H1 (cell line): Measurements from ENCODE around the gene DACT3. TPM values are rescaled to one million over a fixed set of nuclear protein-coding genes. Genes with fewer than 3 reads are reported as not detected.

Source experiments
- CTCF ChIA-PET: fragments of 300-600 bp; sonication (Branson Sonifier 250); formaldehyde crosslinking; loops from one replicate; lab custom pipeline; 2021; ENCODE audit not compliant: partially characterized antibody; lab: Charles Lee
- POLR2A ChIA-PET: fragments of 300-600 bp; sonication (Branson Sonifier 250); formaldehyde crosslinking; loops from one replicate; lab custom pipeline; 2021; ENCODE audit warnings: inconsistent platforms; ENCODE audit not compliant: partially characterized antibody; lab: Charles Lee
- DNase-seq, 2 experiments: peaks; one replicate each; pipeline versions ENCODE4 v3.0.0 to v3.0.0-alpha.2; 2010 to 2022; ENCODE audit warnings: low spot score in 2 of 2, low read depth in 1 of 2, mixed read lengths in 1 of 2
- FAIRE-seq: peaks from 2 replicates; lab custom pipeline; 2011; peaks lifted over from hg19 to GRCh38; lab: Jason Lieb, UNC
- H2AFZ ChIP-seq: 2 replicates; pipeline ENCODE4 v1.8.1; 2012; ENCODE audit warnings: low read length, inconsistent platforms
- H2AK5ac ChIP-seq: 2 replicates; pipeline ENCODE4 v1.6.1; 2013; ENCODE audit warnings: low read depth, low read length
- H2BK120ac ChIP-seq: replicated peaks from 2 replicates; pipeline ENCODE3; 2013; ENCODE audit warnings: low read depth, low read length, inconsistent platforms
- H2BK12ac ChIP-seq: 2 replicates; pipeline ENCODE4 v1.6.1; 2013; ENCODE audit warnings: low read depth, low read length
- H2BK15ac ChIP-seq: 2 replicates; pipeline ENCODE4 v1.6.1; 2013; ENCODE audit warnings: low read length
- H2BK20ac ChIP-seq: 2 replicates; pipeline ENCODE4 v1.6.1; 2013; ENCODE audit warnings: low read length
- H2BK5ac ChIP-seq: 2 replicates; pipeline ENCODE4 v1.6.1; 2013; ENCODE audit warnings: low read depth, low read length
- H3K14ac ChIP-seq: 2 replicates; pipeline ENCODE4 v1.6.1; 2013; ENCODE audit warnings: inconsistent platforms; ENCODE audit not compliant: insufficient read length
- H3K18ac ChIP-seq: 2 replicates; pipeline ENCODE4 v1.6.1; 2013; ENCODE audit warnings: low read length; ENCODE audit errors: extremely low read depth
- H3K23ac ChIP-seq: 2 replicates; pipeline ENCODE4 v1.6.1; 2013; ENCODE audit warnings: inconsistent platforms; ENCODE audit not compliant: insufficient read length
- H3K23me2 ChIP-seq: 2 replicates; pipeline ENCODE4 v1.6.1; 2013; ENCODE audit warnings: low read depth, low read length
- H3K27ac ChIP-seq: 2 replicates; pipeline ENCODE4 v1.6.1; 2011; ENCODE audit warnings: low read depth, low read length, inconsistent platforms
- H3K27me3 ChIP-seq, 4 experiments: replicated peaks in 1 of 4; 1 replicate in 1 of 4; 2 replicates in 3 of 4; pipeline versions ENCODE4 v1.6.1 to v1.8.1; 2011 to 2013; ENCODE audit warnings: low read length in 3 of 4, mild to moderate bottlenecking in 3 of 4, inconsistent platforms in 2 of 4, mixed read lengths in 2 of 4, moderate library complexity in 1 of 4; ENCODE audit not compliant: control insufficient read depth in 3 of 4, insufficient read depth in 3 of 4; ENCODE audit errors: extremely low read depth in 1 of 4
- H3K36me3 ChIP-seq, 4 experiments: 2 replicates each; pipeline versions ENCODE4 v1.6.1 to v1.8.1; 2011 to 2013; ENCODE audit warnings: mild to moderate bottlenecking in 4 of 4, low read length in 3 of 4, moderate library complexity in 2 of 4, control low read depth in 1 of 4, inconsistent platforms in 1 of 4; ENCODE audit not compliant: insufficient read depth in 4 of 4, control insufficient read depth in 2 of 4
- H3K4ac ChIP-seq: replicated peaks from 2 replicates; pipeline ENCODE3; 2013; ENCODE audit warnings: low read length, low read depth, mixed read lengths, inconsistent platforms; ENCODE audit not compliant: insufficient read length
- H3K4me1 ChIP-seq, 4 experiments: replicated peaks in 1 of 4; 1 replicate in 1 of 4; 2 replicates in 3 of 4; pipeline versions ENCODE4 v1.6.1 to v1.8.1; 2011 to 2013; ENCODE audit warnings: low read length in 3 of 4, inconsistent platforms in 2 of 4, mixed read lengths in 1 of 4; ENCODE audit not compliant: insufficient read depth in 4 of 4, control insufficient read depth in 3 of 4
- H3K4me2 ChIP-seq, 2 experiments: 2 replicates each; pipeline versions ENCODE4 v1.6.1 to v1.8.1; 2011 to 2013; ENCODE audit warnings: low read depth in 2 of 2, low read length in 2 of 2, control low read depth in 1 of 2, inconsistent platforms in 1 of 2, mild to moderate bottlenecking in 1 of 2; ENCODE audit not compliant: insufficient read depth in 1 of 2
- H3K4me3 ChIP-seq, 4 experiments: fragments of 200-600, 300-600 bp in 1 of 4; sonication (generic), shearing (Covaris generic), sonication (Bioruptor Twin) in 1 of 4; 2 replicates each; pipeline versions ENCODE4 v1.5.1 to v1.8.1; 2011 to 2016; ENCODE audit warnings: low read length in 4 of 4, low read depth in 3 of 4, control low read depth in 2 of 4, inconsistent platforms in 2 of 4, mild to moderate bottlenecking in 2 of 4, mixed read lengths in 1 of 4, moderate library complexity in 1 of 4; ENCODE audit not compliant: insufficient read depth in 2 of 4; ENCODE audit errors: extremely low read depth in 1 of 4
- H3K56ac ChIP-seq: replicated peaks from 2 replicates; pipeline ENCODE3; 2013; ENCODE audit warnings: low read depth, mild to moderate bottlenecking, mixed read lengths, low read length, inconsistent platforms; ENCODE audit not compliant: insufficient read length
- H3K79me1 ChIP-seq: 2 replicates; pipeline ENCODE4 v1.6.1; 2013; ENCODE audit warnings: low read depth, low read length, control low read depth
- H3K79me2 ChIP-seq, 2 experiments: 2 replicates each; pipeline versions ENCODE4 v1.6.1 to v1.8.1; 2012 to 2013; ENCODE audit warnings: low read length in 2 of 2, mild to moderate bottlenecking in 2 of 2, inconsistent platforms in 1 of 2; ENCODE audit not compliant: insufficient read depth in 2 of 2, control insufficient read depth in 1 of 2
- H3K9ac ChIP-seq, 4 experiments: replicated peaks in 1 of 4; 1 replicate in 1 of 4; 2 replicates in 3 of 4; pipeline versions ENCODE4 v1.6.1 to v1.8.1; 2011 to 2013; ENCODE audit warnings: low read depth in 3 of 4, low read length in 3 of 4, control low read depth in 2 of 4, mild to moderate bottlenecking in 2 of 4, moderate library complexity in 2 of 4, inconsistent platforms in 1 of 4; ENCODE audit errors: extremely low read depth in 1 of 4
- H3K9me3 ChIP-seq, 2 experiments: 2 replicates each; pipeline versions ENCODE4 v1.6.1 to v1.8.1; 2012 to 2013; ENCODE audit warnings: mild to moderate bottlenecking in 2 of 2, moderate library complexity in 2 of 2, control low read depth in 1 of 2, inconsistent platforms in 1 of 2, low read depth in 1 of 2, low read length in 1 of 2, mixed read lengths in 1 of 2; ENCODE audit not compliant: insufficient read depth in 2 of 2
- H4K20me1 ChIP-seq, 2 experiments: replicated peaks in 1 of 2; 2 replicates each; pipeline versions ENCODE3 to v1.8.1; 2011 to 2013; ENCODE audit warnings: inconsistent platforms in 2 of 2, low read length in 2 of 2, mild to moderate bottlenecking in 1 of 2; ENCODE audit not compliant: insufficient read depth in 2 of 2, control insufficient read depth in 1 of 2
- H4K5ac ChIP-seq: 2 replicates; pipeline ENCODE4 v1.6.1; 2013; ENCODE audit warnings: low read length, low read depth, mixed read lengths, inconsistent platforms; ENCODE audit not compliant: insufficient read length
- H4K8ac ChIP-seq: 2 replicates; pipeline ENCODE4 v1.8.0; 2013; ENCODE audit warnings: mild to moderate bottlenecking, moderate library complexity, low read length, inconsistent platforms; ENCODE audit not compliant: insufficient read depth; ENCODE audit errors: extremely low read depth
- H4K91ac ChIP-seq: replicated peaks from 2 replicates; pipeline ENCODE3; 2013; ENCODE audit warnings: low read length, mixed read lengths, inconsistent platforms; ENCODE audit not compliant: insufficient read length
- EGR1 ChIP-seq: IDR thresholded peaks from 2 replicates; pipeline ENCODE4 v1.6.1; 2011; ENCODE audit warnings: low read depth, low read length, borderline replicate concordance
- KDM5A ChIP-seq: fragments of 200-600 bp; IDR thresholded peaks from 2 replicates; pipeline ENCODE4 v1.7.1; 2012; ENCODE audit warnings: mild to moderate bottlenecking, low read length, inconsistent platforms, mixed read lengths
- POLR2A ChIP-seq, 2 experiments: IDR thresholded peaks; 1 replicate in 1 of 2; 2 replicates in 1 of 2; pipeline ENCODE4 v1.6.1; 2011; ENCODE audit warnings: low read depth in 2 of 2, low read length in 2 of 2, mild to moderate bottlenecking in 2 of 2; ENCODE audit errors: control extremely low read depth in 1 of 2
- RNF2 ChIP-seq: fragments of 200-900, 300-1000 bp; sonication (generic); IDR thresholded peaks from 2 replicates; pipeline ENCODE4 v1.7.1; 2016; ENCODE audit warnings: borderline replicate concordance, low read depth, mild to moderate bottlenecking, antibody characterized with exemption, low read length; ENCODE audit not compliant: poor library complexity, severe bottlenecking; ENCODE audit errors: missing control alignments
- SIN3A ChIP-seq, 2 experiments: IDR thresholded peaks in 1 of 2; conservative IDR thresholded peaks in 1 of 2; 2 replicates each; pipeline ENCODE4 v1.6.1; 2011 to 2012; ENCODE audit warnings: low read length in 2 of 2, improper control_type of control experiment in 1 of 2, low read depth in 1 of 2, mild to moderate bottlenecking in 1 of 2
- SRF ChIP-seq: IDR thresholded peaks from 2 replicates; pipeline ENCODE4 v1.6.1; 2011; ENCODE audit warnings: mild to moderate bottlenecking, low read depth, low read length, moderate library complexity
- WGBS, 2 experiments: shearing (Covaris generic) in 1 of 2; methylation state at CpG; one replicate each; pipeline versions ENCODE4 v1.1.6 to v1.1.7; 2013 to 2015; ENCODE audit warnings: low lambda C conversion rate in 2 of 2, mixed read lengths in 2 of 2, inconsistent platforms in 1 of 2, low coverage in 1 of 2, missing lambda C conversion rate in 1 of 2; ENCODE audit not compliant: insufficient replicate concordance in 2 of 2, insufficient coverage in 1 of 2, insufficient read length in 1 of 2; ENCODE audit errors: extremely low coverage in 1 of 2, missing lambda C conversion rate in 1 of 2; 5-methylcytosine and 5-hydroxymethylcytosine counted together
- polyA plus RNA-seq, 7 experiments: library from polyadenylated mRNA; depleted of rRNA in 3 of 7; stranded (reverse) in 5 of 7; unstranded in 2 of 7; fragments of >200 nt in 5 of 7; fragments of 200-250 nt in 2 of 7; gene quantifications; 1 replicate in 5 of 7; 2 replicates in 1 of 7; 4 replicates in 1 of 7; pipeline versions ENCODE4 v1.2.1 to v1.2.3, GENCODE V29; 2011 to 2013; ENCODE audit warnings: missing spikeins in 2 of 7, mixed read lengths in 2 of 7
- total RNA-seq: library from RNA; stranded (reverse); fragmentation: NEBNext Ultra II Directional; extraction: Animal tissue kit (Norgen Biotek cat#: 25700); gene quantifications from 2 replicates; pipeline ENCODE4 v1.2.1, GENCODE V29; 2021

Gene DACT3
- total and polyA plus RNA-seq, 2 of the 8 experiments (the other 6 are each of a cell fraction or from before 2014, with no cell fraction given), result 1.8 to 2.0 TPM

GRCh38 chr19:46654621-46655152 lies 6.3 kb downstream of the DACT3 start:
- Histone ChIP-seq H2BK5ac (no peak overlapping the region), H2BK120ac (no peak overlapping the region), H3K23me2 (peaks cover 1% of the 10 kb centered on the region; the same call in 1 of the 2 replicates), H3K27me3 (peaks cover 5 to 26% (median 14%) of the 10 kb centered on the region in 4 experiments), H3K4me3 (no peak overlapping the region), H3K18ac (no peak overlapping the region; the same call in 1 of the 2 replicates), H3K4me2 (peak overlapping the region; percentile 8 to 48), H2BK15ac (no peak overlapping the region), H3K4me1 (peaks cover 4 to 21% (median 9%) of the 10 kb centered on the region in 4 experiments), H2BK12ac (peak overlapping the region; percentile 92), H4K5ac (no peak overlapping the region), H2BK20ac (no peak overlapping the region), H4K91ac (no peak overlapping the region), H4K8ac (no peak overlapping the region), H3K79me2 (no peaks in the 10 kb centered on the region), H3K23ac (no peak overlapping the region), H3K36me3 (no peaks in the 10 kb centered on the region), H2AFZ (peak overlapping the region; percentile 84; the same call in 1 of the 2 replicates), H3K79me1 (no peaks in the 10 kb centered on the region), H3K9ac (no peak overlapping the region), H3K14ac (no peak overlapping the region), H3K9me3 (no peaks in the 10 kb centered on the region), H4K20me1 (no peaks in the 10 kb centered on the region), H3K4ac (no peak overlapping the region), H3K27ac (no peak overlapping the region), H3K56ac (no peak overlapping the region), H2AK5ac (0 out of 2 replicates have a peak overlapping the region, but pooled peaks have one; percentile 53)
- ChIA-PET CTCF (interaction anchor here (0.8 to 18.2 kb wide), 3 partner anchors 24 to 38 kb away, joined by 3 to 341 read pairs (median 3); no protein-coding TSS in a partner anchor), POLR2A (no interaction called here)
- TF ChIP-seq SIN3A (conservative IDR thresholded peaks at IDR 0.05 in 1 of 2, IDR thresholded peaks at IDR 0.05 in 1 of 2; ENCODE audit: low read depth in 1 of 2, low read length in 2 of 2), result no peak
- TF ChIP-seq SRF, result peak; percentile 73
- TF ChIP-seq RNF2, result no peak
- TF ChIP-seq EGR1, result no peak
- TF ChIP-seq POLR2A (IDR thresholded peaks at IDR 0.05; ENCODE audit: control extremely low read depth in 1 of 2, low read depth in 2 of 2, low read length in 2 of 2), result no peak
- TF ChIP-seq KDM5A, result no peak
- peak in 1 of 2 experiments; percentile 49 for DNase-seq
- WGBS, 2 experiments, result 47% methylated on average over 13 of the region's 16 CpGs; no CpG with 5 or more reads in 1 of the 2 experiments
- peak; percentile 13 for FAIRE-seq
